Activated CD8-positive, alpha-beta memory T cell treated with anti-CD3 and anti-CD28 coated beads for 1 hour (primary cell): Measurements from ENCODE around the gene CPNE1.
A peak's percentile ranks its signal among the peaks of the same experiment; 100 is the strongest.
"Not testable (repeated sequence)": the region's sequence is repeated elsewhere in the genome, so short reads cannot be mapped to it uniquely, and the experiment has no call there.

Source experiments
- DNase-seq, 2 donors: peaks; one replicate each; pipeline ENCODE4 v3.0.0-alpha.2; 2020; ENCODE audit warnings: low read depth in 1 of 2; ENCODE audit errors: extremely low read depth in 1 of 2

CPNE1 gene

DNA sequence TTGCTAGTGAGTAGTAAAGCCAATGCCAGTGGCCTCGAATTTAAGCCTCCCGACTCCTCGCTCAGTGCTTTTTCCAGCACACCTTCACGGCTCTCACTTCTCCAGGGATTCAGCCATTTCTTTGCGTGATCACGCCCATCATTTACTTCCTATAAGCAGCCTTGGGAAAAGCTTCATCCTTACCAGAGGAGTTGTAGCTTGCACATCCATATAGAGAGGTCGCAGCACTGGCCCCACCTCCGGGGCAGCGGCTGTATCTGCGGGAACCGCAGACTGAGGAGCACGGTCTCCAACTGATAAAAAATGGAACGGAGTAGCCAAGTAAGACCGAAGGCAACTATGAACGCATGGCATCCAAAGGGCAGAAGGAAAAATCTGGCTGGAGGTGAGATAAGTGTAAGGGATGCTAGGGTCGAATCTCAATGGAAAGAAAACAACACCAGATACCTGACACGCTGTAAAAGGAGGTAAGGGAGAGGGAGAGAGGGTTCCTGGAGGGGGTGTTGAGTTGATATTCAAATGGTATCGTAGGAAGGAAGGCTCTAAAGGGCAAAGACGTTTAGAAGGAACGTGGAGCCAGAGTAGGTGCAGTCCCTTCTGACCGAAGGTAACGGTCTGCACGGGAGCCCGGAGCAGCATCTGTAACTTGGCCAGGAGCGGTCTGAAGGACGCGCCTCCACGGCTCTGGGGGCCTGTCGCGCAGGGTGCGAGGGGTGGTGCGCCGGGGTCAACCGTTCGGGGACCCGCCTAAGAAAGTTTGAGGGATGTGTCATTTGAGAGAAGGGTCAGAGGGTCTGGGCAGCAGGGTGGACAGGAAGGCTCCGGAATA lies 33.8 kb upstream of the CPNE1 start:
- DNase-seq = no peak

DNA sequence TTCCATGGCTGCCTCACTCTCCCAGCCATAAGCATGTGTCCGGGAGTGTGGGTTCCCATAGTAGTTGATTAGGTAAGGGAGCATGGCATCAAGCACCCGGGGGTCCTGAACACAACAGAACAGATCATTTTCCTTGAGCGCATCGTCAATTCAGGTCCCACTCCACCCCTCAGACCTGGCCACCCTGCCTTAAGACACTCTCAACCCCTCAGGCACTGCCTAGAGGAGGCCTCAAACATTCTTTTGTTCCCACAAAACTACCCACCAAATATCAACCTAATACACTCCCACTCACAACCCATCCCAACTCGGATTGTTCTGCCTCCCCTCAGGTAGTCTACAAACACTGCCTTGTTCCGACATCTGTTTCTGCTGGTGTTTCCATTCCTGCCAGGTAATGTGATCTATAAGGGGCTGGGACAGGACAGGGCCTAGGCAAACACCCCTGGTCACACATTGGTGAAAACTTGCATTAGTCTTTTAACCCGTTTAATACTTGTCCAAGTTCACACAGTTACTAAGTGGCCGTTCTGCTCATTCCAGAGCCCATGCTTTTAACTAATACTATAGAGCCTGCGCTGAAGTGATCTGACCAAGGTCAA lies 33.1 kb upstream of the CPNE1 start:
- no peak for DNase-seq

DNA sequence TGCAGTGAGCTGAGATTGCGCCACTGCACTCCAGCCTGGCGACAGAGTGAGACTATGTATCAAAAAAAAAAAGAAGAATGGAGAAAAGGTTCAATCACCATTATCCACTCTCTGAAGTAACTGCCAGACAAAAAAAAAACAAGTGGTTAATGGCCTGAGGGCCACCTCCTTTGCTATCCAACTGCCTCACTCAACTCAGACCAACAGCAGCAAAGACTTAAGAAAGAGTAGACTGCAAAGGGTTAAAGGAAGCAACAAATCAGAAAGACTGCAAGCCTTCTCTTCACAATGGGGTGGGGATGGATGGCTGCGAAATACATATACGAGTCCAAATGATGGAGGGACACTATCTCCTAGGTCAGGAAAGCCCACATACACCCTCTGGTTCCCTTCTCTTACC lies 31.3 kb upstream of the CPNE1 start:
- no peak for DNase-seq

DNA sequence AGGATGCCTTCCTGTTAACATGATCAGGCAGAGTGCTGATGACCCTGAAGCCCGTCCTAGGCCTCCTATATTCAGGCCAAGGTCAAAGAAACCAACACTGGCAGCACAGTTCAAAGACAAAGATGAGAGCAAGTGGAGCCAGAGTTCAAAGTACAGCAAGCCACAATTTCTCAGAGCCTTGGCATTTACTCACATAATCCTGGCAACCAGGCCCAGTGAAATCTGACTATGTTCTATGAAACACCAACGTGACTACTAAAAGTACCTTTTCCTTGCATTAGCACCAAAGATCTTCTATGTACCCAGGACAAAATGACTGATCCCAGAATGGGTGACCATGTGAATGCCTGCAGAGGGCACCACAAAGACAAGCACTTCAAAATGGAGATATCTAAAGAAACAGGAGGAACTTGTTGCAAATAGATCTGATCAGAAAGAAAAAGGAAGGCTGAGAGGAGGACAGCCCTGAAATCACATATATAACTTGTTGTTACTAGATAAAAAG lies 30.6 kb upstream of the CPNE1 start:
- DNase-seq = no peak

DNA sequence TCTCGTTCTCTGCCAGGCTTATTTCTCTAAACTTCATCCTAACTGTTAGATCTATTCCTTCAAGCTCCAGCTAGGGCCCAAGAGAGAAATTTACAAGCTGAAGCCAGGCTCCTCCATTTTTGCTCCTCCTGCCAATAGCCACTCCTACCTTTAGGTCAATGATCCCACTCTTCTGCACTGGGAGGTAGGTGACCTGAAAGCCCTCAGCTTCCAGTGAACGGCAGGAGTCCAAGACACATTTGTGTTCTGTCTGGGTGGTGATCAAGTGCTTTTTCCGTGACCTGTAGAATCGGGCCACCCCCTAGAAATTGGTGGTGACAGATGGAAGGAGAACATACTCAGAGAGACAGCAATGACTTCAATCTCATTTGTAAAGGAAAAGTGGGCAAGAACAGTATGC lies 25.6 kb upstream of the CPNE1 start:
- DNase-seq = no peak

DNA sequence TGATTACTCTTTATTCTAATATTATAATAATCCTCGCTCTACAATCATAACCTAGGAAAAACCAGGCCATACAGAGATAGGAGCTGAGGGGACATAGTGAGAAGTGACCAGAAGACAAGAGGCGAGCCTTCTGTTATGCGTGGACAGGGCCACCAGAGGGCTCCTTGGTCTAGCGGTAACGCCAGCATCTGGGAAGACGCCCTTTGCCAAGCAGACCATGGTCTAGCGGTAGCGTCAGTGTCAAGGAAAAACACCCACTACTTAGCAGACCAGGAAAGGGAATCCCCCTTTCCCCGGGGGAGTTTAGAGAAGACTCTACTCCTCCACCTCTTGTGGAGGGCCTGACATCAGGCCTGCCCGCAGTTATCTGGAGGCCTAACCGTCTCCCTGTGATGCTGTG lies 22.2 kb upstream of the CPNE1 start:
- not testable (repeated sequence) for DNase-seq

DNA sequence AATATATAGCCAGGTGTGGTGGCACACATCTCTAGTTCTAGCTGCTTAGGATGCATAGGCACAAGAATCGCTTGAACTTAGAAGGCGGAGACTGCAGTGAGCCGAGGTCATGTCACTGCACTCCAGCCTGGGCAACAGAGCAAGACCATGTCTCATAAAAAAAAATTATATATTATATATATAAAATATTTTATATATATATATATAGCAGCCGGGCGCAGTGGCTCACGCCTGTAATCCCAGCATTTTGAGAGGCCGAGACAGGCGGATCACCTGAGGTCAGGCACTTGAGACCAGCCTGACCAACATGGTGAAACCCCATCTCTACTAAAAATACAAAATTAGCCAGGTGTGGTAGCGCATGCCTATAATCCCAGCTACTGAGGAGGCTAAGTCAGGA lies 20.7 kb upstream of the CPNE1 start:
- DNase-seq = not testable (repeated sequence)

DNA sequence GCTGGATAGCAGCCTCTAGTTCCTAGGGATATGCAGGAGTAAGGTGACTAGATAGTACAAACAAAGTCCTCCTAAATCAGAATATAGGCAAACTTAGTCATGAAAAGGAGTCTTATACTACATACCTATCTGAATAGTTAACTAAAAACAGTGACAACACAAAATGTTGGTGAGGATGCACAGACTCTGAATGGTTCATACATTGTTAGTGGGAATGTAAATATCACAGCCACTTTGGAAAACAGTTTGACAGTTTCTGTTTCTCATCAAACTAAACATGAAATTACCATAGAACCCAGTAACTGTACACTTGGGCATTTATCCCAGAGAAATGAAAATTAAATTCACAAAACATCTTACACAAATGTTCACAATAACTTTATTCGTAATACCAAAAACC lies 17.3 kb upstream of the CPNE1 start:
- no peak for DNase-seq

DNA sequence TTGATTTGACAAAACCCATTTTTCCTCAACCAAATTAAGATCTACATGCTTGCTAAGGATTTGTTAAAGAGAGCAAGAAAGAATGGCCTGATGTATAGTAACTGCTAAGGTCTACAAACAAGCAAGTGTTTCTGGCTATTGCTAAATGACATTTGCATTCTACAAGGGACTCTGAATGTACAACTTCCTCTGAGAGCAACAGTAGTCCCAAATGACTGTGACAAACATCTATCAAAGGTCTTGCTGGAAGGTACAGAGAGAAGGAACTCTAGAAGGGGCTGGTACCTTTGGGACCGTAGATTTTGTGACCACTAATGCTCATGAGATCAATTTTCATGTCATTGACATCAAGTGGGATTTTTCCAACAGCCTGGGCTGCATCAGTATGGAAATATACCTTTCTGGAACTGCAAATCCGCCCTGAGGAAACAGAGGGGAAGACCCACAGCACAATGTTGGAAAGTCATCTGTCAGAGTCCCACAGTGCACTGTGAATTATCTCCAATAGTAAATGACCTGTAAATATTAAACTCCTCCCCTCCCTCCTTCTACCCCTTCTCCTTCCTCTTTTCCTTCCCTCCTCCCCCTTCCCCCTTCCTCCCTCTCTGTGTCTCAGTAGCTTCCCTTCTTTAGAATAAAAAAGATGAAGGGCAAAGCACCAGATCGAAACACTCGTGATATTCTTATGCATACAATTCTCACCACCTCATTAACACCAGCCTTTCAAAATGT lies 15.9 kb upstream of the CPNE1 start:
- no peak for DNase-seq

DNA sequence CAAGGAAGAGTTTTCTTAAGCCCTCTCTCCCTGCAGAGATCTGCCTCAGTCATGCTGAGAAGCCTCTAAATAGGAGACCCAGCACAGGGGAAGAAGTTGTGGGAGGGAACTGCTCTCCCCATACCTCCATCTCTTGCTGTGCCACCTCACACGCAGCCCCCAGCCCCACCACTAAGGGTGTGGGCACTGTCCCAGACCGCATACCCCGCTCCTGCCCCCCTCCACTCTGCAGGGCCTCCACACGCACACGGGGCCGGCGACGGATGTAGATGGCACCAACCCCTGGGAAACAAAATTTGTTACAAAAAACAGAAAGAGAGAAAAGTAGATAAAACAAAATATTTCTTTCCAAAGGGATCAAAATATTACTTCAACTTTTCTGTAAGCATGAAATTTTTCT lies 10.2 kb upstream of the CPNE1 start:
- DNase-seq = no peak

DNA sequence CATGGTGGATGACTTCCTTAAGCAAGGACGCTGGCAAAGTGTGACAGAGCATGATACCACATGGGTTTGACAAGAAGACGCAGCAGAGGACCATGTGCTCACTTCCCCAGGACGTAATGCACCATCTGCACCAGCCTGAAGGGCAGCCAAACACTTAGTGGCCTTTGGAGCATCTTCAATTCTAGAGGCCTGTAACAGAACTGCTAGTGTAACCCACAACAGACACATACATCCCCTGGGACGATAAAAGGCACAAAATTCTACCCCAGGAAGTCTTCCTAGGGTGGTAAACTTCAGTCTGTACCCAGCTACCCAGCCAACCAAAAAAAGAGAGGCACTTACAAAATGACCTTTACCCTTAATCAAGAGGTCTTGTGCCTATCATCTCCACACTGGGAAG lies 9.2 kb upstream of the CPNE1 start:
- DNase-seq = no peak

DNA sequence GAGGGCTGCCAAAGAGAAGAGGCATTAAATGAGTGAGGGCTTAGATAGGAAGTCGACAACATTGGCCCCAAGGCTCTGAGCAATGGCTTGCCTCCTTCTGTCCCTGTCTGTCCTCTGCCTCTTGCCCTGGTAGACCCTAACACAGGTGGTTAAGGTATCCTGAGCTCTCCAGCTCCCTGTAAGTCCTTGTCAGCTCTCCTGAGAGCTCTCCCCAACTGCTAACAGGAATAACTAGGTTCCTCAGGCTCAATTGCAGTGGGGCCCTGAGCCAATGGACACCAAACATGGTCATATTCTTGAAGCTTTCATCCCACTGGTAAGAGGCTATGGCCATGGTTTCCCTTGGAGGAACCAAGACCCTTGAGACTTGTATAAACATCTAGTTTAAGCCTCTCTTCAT lies 5.0 kb upstream of the CPNE1 start:
- no peak for DNase-seq

DNA sequence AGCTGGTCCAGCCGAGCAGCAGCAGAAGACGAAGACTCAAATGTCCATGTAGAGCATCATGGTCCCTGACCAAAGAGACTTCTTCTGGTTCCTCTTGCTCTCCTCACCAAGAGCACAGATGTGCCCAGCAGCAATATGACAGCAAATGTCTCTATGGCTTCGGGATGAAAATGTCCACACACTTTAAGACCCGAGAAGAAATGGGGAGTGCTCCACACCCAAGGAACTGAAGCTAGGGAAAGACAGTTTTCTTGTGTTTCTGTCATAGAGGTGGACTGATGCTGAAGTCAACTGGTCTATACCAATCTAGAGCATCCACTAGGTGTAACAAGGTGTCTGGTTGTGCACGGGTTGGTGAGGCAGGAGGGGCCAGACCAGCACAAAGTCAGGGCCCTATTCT lies 4.5 kb upstream of the CPNE1 start:
- no peak for DNase-seq

DNA sequence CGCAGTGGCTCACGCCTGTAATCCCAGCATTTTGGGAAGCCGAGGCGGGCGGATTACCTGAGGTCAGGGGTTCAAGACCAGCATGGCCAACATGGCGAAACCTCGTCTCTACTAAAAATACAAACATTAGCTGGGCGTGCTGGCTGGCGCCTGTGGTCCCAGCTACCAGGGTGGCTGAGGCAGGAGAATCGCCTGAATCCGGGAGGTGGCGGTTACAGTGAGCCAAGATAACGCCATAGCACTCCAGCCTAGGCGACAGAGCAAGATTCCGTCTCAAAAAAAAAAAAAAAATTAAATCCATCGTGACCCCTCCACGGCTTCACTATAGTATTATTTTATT lies 1.2 kb upstream of the CPNE1 start:
- DNase-seq = no peak

DNA sequence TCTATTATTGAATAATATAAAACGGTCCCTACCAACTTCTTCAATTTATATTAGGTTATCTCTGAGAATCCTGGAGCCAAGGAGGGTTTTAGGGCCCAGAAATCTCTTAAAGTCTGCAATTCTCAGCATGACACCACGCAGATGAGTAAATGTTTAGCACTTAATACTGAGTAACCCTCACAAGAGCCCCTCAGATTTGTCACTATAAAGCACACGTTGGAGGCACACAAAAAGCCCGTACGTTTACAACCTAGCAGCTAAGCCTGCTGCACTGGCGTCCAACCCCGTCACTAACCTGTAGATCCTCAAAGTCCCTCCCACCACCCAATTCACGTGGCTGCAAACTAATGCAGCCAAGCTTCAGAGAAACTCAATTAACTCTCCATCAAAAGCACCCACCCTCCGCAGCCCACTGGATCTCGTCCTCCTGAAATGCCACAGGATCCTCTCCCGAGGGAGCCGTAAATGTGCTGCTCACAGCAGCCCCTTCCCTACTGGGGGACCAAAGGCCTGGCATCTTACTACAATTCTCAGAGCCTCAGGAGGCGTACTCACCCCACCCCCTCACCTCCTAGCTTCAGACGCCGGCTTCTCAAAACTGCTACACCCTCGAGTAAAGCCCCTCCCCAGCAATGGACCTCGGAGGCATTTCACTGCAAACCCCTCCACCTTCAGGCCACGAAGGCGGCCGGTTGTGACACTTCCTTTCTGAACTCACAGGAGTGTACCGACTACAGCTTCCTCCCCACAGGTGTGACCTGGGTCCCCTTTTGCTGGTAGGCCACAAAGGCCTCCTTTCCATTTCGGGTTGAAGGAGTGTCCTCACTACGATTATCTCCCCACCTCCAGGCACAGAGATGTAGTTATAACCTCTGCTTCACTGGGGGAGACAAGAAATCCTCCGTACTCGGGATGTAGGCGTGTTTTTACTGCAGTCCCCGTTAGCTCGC lies 909 bp downstream of the CPNE1 start:
- peak; percentile 19 to 36 for DNase-seq

DNA sequence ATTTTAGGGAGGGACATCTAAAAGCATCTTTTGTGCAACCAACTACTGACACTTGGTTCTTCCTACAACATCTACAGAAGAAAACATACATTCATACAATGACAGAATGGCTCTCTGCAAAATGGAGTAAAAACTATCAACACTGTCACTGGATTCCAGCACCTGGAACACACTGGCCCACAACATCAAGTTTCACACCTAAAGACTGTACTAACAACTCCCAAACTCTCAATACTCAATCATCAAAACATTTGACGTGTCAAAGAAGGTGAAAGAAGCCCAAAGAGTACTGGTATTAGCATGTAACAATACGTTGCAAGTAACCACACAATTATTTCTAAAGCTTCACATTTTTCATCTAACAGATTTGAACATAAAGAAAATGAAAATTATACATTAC lies 2.1 kb downstream of the CPNE1 start:
- no peak for DNase-seq

DNA sequence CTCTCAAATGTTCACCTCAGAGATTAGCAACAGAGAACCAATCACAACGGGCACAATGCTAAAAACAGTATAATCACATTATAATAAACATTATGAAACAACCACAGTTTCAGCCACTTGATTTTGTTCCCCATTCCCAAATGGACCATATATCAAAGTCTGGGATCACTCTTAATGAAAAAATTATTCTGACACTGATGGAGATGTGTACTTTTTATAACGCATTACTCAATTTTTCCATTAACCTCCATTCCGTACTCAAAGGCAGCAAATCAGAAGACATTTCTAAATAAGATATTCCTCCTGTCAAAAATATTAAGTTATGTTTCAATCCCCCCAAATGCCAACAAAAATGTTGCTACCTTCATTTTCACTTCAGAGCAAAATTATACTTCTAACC lies 2.8 kb downstream of the CPNE1 start:
- no peak for DNase-seq

DNA sequence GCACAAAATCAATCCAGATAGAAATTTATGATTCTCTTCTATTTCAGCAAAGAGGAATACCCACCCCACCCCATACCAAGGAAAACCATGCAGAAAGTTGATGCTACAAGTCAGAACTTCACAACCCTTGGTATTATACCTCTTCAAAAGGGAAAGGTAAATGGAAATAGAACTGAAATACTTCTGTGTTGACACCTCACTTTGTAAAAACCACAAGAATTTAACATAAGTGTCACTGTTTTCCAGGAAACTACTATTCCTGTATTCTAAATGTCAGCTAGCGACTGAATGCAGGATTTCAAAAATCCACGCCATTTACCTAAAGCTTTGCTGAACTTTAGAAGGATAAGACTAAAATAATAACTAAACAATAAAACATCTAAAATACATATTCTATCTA lies 3.6 kb downstream of the CPNE1 start:
- no peak for DNase-seq

DNA sequence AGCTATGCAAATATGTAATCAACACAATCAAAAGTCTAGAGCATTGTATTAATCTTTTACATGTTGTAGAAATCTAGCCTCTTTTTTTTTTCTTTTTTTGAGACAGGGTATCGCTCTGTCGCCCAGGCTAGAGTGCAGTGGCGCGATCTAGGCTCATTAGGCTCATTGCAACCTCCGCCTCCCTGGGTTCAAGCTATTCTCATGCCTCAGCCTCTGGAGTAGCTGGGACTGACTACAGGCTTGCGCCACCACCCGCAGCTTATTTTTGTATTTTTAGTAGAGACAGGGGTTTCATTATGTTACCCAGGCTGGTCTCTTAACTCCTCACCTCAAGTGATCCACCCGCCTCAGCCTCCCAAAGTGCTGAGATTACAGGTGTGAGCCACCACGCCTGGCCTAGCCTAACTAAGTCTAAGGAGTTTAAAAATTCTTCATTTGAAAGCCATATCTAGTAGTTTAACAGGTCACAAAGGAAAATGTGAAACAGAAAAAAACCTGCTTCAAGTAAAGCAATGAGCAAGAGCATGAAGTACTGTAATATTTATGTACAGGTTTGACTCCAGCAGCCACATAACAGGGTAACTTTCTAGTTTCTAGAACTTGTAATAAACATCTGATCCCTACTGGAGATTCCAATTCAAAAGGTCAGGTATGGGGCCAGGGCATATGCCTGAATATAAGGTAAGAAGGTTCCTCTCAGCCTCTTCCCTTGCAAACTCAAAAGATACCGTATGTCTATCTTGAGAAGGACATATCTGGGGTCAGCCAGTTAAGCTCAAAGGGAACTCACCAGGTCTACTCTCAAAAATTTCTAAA lies 4.4 kb downstream of the CPNE1 start:
- DNase-seq = no peak

DNA sequence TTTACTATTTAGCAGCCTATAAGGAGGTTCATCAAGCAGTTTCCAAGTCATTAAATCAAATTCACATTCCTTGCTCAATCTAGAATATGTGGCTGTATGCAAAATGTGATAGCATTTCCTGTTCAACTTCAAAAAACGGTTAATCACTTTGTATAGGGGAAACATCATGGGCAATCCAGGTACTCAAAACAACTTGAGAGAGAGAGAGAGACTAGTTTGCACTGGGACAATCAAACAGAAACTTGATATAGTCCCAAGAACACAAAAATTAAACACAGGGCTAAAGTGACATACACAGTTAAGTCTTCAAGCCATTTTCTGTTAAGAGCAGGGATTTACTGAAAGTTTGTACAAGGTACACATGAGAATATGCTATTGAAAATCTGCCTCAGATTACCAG lies 7.4 kb downstream of the CPNE1 start:
- no peak for DNase-seq
